ENCODE data around the gene PSMG2.

- no peak for TF ChIP-seq POLR2A (IDR thresholded peaks at IDR 0.05)
- no peak for TF ChIP-seq CTCF (IDR thresholded peaks at IDR 0.05)
These were observed 48.1 kb downstream of the PSMG2 start for GRCh38 chr18:12750715-12751502.

All from uterus (tissue), 2 donors.